ENCODE results near the gene FAM117B. TPM values are rescaled to one million over a fixed set of nuclear protein-coding genes. Genes with fewer than 3 reads are reported as not detected.

FAM117B gene
- total and polyA plus RNA-seq, 4 donors = 0.65 to 3.4 (median 2.4) TPM

- WGBS = under 1% methylated on average over 92 of the region's 92 CpGs
- Histone ChIP-seq H3K4me3 (ENCODE audit: low read depth in 1 of 3, low read length in 3 of 3) (peak overlapping the region in 2 of 3 donors; percentile 84 to 96), H3K9ac (ENCODE audit: low read depth in 1 of 2, low read length in 2 of 2) (peak overlapping the region; percentile 17 to 28), H3K36me3 (ENCODE audit: control insufficient read depth in 4 of 4, insufficient read depth in 3 of 4, low read depth in 1 of 4, low read length in 3 of 4) (no peaks in the 10 kb centered on the region), H3K9me3 (ENCODE audit: control insufficient read depth in 4 of 4, low read length in 3 of 4) (no peaks in the 10 kb centered on the region), H3K27ac (ENCODE audit: low read depth in 1 of 2, low read length in 2 of 2) (peak overlapping the region; percentile 72 to 90), H3K27me3 (ENCODE audit: control insufficient read depth in 4 of 4, insufficient read depth in 4 of 4, low read length in 3 of 4) (no peaks in the 10 kb centered on the region), H3K4me1 (ENCODE audit: control insufficient read depth in 4 of 4, insufficient read depth in 4 of 4, low read length in 3 of 4) (peaks cover 2 to 14% (median 6%) of the 10 kb centered on the region in 4 donors)
- no peak for TF ChIP-seq FOXA1 (IDR thresholded peaks at IDR 0.05)
- TF ChIP-seq HNF4G (IDR thresholded peaks at IDR 0.05) = no peak
- peak; percentile 38 for TF ChIP-seq SP1 (IDR thresholded peaks at IDR 0.05)
- no peak for TF ChIP-seq ATF3 (IDR thresholded peaks at IDR 0.05)
- peak in 1 of 2 donors; percentile 61 for TF ChIP-seq RAD21 (IDR thresholded peaks at IDR 0.05)
- TF ChIP-seq RXRA (IDR thresholded peaks at IDR 0.05) = peak in 1 of 2 donors; percentile 37
- no peak for TF ChIP-seq NR2F2 (IDR thresholded peaks at IDR 0.05)
- TF ChIP-seq TAF1 (conservative IDR thresholded peaks at IDR 0.05) = no peak
- TF ChIP-seq YY1 (IDR thresholded peaks at IDR 0.05) = no peak
- TF ChIP-seq JUND (IDR thresholded peaks at IDR 0.05) = peak in 1 of 2 donors; percentile 18
- TF ChIP-seq CTCF (IDR thresholded peaks at IDR 0.05; ENCODE audit: low read depth, low read length, missing input control) = no peak
- peak in 1 of 2 donors; percentile 17 for TF ChIP-seq GABPA (IDR thresholded peaks at IDR 0.05 in 1 of 2, conservative IDR thresholded peaks at IDR 0.05 in 1 of 2)
- TF ChIP-seq REST (IDR thresholded peaks at IDR 0.05) = peak; percentile 49
- no peak for TF ChIP-seq EGR1 (IDR thresholded peaks at IDR 0.05; ENCODE audit: low read depth in 2 of 2)
- TF ChIP-seq ZBTB33 (IDR thresholded peaks at IDR 0.05) = no peak
- TF ChIP-seq MAX (IDR thresholded peaks at IDR 0.05) = no peak
- TF ChIP-seq HNF4A (conservative IDR thresholded peaks at IDR 0.05) = peak; percentile 39 to 40
- TF ChIP-seq FOXA2 (IDR thresholded peaks at IDR 0.05) = no peak
- DNase-seq (ENCODE audit: low spot score) = peak; percentile 88
Observed at GRCh38 chr2:202635428-202636212, 851 bp downstream of the FAM117B start.
